ENCODE data around the gene BBS9. TPM values are rescaled to one million over a fixed set of nuclear protein-coding genes. Genes with fewer than 3 reads are reported as not detected.
"Not testable (repeated sequence)": the region's sequence is repeated elsewhere in the genome, so short reads cannot be mapped to it uniquely, and the experiment has no call there.

Gene BBS9
- total and polyA plus RNA-seq, 3 donors from 2014 or later: 39.3 to 55.7 (median 53.3) TPM

GRCh38 chr7:33287738-33288137 lies 158.4 kb downstream of the BBS9 start:
- H3K27me3 ChIP-seq: no peaks in the 10 kb centered on the region
- H3K4me3 ChIP-seq: no peak overlapping the region
- DNase-seq: no peak
- no peak overlapping the region for H3K27ac ChIP-seq
- H3K36me3 ChIP-seq (ENCODE audit: low read depth, missing control alignments): no peaks in the 10 kb centered on the region
- no peaks in the 10 kb centered on the region for H3K4me1 ChIP-seq
- intact Hi-C loops (cut with DNase I; ENCODE audit: low total_unique reads): no loop called here
- WGBS, 2 donors: 89 to 98% methylated on average over 3 of the region's 3 CpGs
- no peak for TF ChIP-seq CTCF (IDR thresholded peaks at IDR 0.05)
- TF ChIP-seq POLR2A (IDR thresholded peaks at IDR 0.05): no peak
- H3K9me3 ChIP-seq: no peaks in the 10 kb centered on the region

GRCh38 chr7:33298848-33299247 lies 169.5 kb downstream of the BBS9 start:
- Histone ChIP-seq H3K27ac (no peak overlapping the region), H3K36me3 (ENCODE audit: low read depth, missing control alignments) (no peaks in the 10 kb centered on the region), H3K4me3 (no peak overlapping the region), H3K27me3 (no peaks in the 10 kb centered on the region), H3K4me1 (no peaks in the 10 kb centered on the region), H3K9me3 (no peaks in the 10 kb centered on the region)
- no peak for DNase-seq
- intact Hi-C loops (cut with DNase I; ENCODE audit: low total_unique reads): no loop called here
- WGBS, 2 donors: 90 to 96% methylated on average over 2 of the region's 2 CpGs
- no peak for TF ChIP-seq POLR2A (IDR thresholded peaks at IDR 0.05)
- no peak for TF ChIP-seq CTCF (IDR thresholded peaks at IDR 0.05)

GRCh38 chr7:33299425-33299824 lies 170.1 kb downstream of the BBS9 start:
- H3K4me3 ChIP-seq: no peak overlapping the region
- WGBS, 2 donors: 91 to 96% methylated on average over 2 of the region's 2 CpGs
- no peak for TF ChIP-seq POLR2A (IDR thresholded peaks at IDR 0.05)
- no peak for TF ChIP-seq CTCF (IDR thresholded peaks at IDR 0.05)
- no peak for DNase-seq
- no peaks in the 10 kb centered on the region for H3K4me1 ChIP-seq
- H3K27ac ChIP-seq: no peak overlapping the region
- H3K36me3 ChIP-seq (ENCODE audit: low read depth, missing control alignments): no peaks in the 10 kb centered on the region
- no peaks in the 10 kb centered on the region for H3K27me3 ChIP-seq
- intact Hi-C loops (cut with DNase I; ENCODE audit: low total_unique reads): no loop called here
- no peaks in the 10 kb centered on the region for H3K9me3 ChIP-seq

GRCh38 chr7:33300131-33300530 lies 170.8 kb downstream of the BBS9 start:
- DNase-seq: no peak
- no peak overlapping the region for H3K27ac ChIP-seq
- no peaks in the 10 kb centered on the region for H3K36me3 ChIP-seq (ENCODE audit: low read depth, missing control alignments)
- TF ChIP-seq CTCF (IDR thresholded peaks at IDR 0.05): no peak
- no peak for TF ChIP-seq POLR2A (IDR thresholded peaks at IDR 0.05)
- no peak overlapping the region for H3K4me3 ChIP-seq
- intact Hi-C loops (cut with DNase I; ENCODE audit: low total_unique reads): no loop called here
- no peaks in the 10 kb centered on the region for H3K27me3 ChIP-seq
- no peaks in the 10 kb centered on the region for H3K9me3 ChIP-seq
- WGBS, 2 donors: 95 to 100% methylated on average over 1 of the region's 1 CpG
- no peaks in the 10 kb centered on the region for H3K4me1 ChIP-seq

GRCh38 chr7:33300742-33301141 lies 171.4 kb downstream of the BBS9 start:
- H3K9me3 ChIP-seq: no peaks in the 10 kb centered on the region
- H3K27ac ChIP-seq: no peak overlapping the region
- H3K4me1 ChIP-seq: no peaks in the 10 kb centered on the region
- H3K4me3 ChIP-seq: no peak overlapping the region
- intact Hi-C loops (cut with DNase I; ENCODE audit: low total_unique reads): no loop called here
- no peak for DNase-seq
- TF ChIP-seq POLR2A (IDR thresholded peaks at IDR 0.05): no peak
- TF ChIP-seq CTCF (IDR thresholded peaks at IDR 0.05): no peak
- H3K27me3 ChIP-seq: no peaks in the 10 kb centered on the region
- H3K36me3 ChIP-seq (ENCODE audit: low read depth, missing control alignments): no peaks in the 10 kb centered on the region

GRCh38 chr7:33303978-33304557 lies 174.7 kb downstream of the BBS9 start:
- DNase-seq; intact Hi-C loops (cut with DNase I; ENCODE audit: low total_unique reads); H3K9me3 ChIP-seq; H3K27ac ChIP-seq; H3K4me3 ChIP-seq; H3K4me1 ChIP-seq; H3K27me3 ChIP-seq; H3K36me3 ChIP-seq (ENCODE audit: low read depth, missing control alignments): not testable (repeated sequence)
- WGBS, 2 donors: 91 to 93% methylated on average over 25 to 33 of the region's 33 CpGs

Data from testis (tissue), 3 donors.